Thoracic aorta (tissue), 2 donors: ENCODE results near the gene NAA25. TPM values are rescaled to one million over a fixed set of nuclear protein-coding genes. Genes with fewer than 3 reads are reported as not detected.

Experiments used
- ATAC-seq: fragments of 150-250 bp; one replicate; pipeline ENCODE4 v1.8.0; 2017; ENCODE audit warnings: low read depth; ENCODE audit not compliant: insufficient number of reproducible peaks, low FRiP score
- DNase-seq: peaks from one replicate; pipeline ENCODE4 v3.0.0-alpha.2; 2020; ENCODE audit warnings: low spot score
- H3K27ac ChIP-seq, 2 donors: fragments of 200-600 bp; sonication (generic); 1 replicate in 1 of 2; 2 replicates in 1 of 2; pipeline ENCODE4 v1.5.1; 2016; ENCODE audit warnings: mild to moderate bottlenecking in 2 of 2, moderate library complexity in 2 of 2
- H3K27me3 ChIP-seq: fragments of 200-600 bp; sonication (generic); replicated peaks from 2 replicates; pipeline ENCODE4 v1.6.0; 2016; ENCODE audit warnings: mild to moderate bottlenecking; ENCODE audit not compliant: insufficient read depth
- H3K36me3 ChIP-seq: fragments of 200-600 bp; sonication (generic); one replicate; pipeline ENCODE4 v1.5.1; 2016
- H3K4me1 ChIP-seq, 2 donors: fragments of 200-600 bp; sonication (generic); 1 replicate in 1 of 2; 2 replicates in 1 of 2; pipeline versions ENCODE4 v1.5.1 to v1.6.0; 2016; ENCODE audit warnings: low read depth in 2 of 2, mild to moderate bottlenecking in 1 of 2; ENCODE audit not compliant: control insufficient read depth in 1 of 2
- H3K4me3 ChIP-seq: fragments of 200-600 bp; sonication (generic); 2 replicates; pipeline ENCODE4 v1.5.1; 2016; ENCODE audit warnings: mild to moderate bottlenecking
- H3K9me3 ChIP-seq: fragments of 200-600 bp; sonication (generic); 2 replicates; pipeline ENCODE4 v1.5.1; 2016
- total RNA-seq, 2 donors: library from RNA; depleted of rRNA; stranded (reverse); fragments of >200 nt; gene quantifications; one replicate each; pipeline versions ENCODE4 v1.1.0 to v1.2.3, GENCODE V29; 2016
- TF ChIP-seq, protein P1 (sequence below): fragments of 200-600 bp; sonication (generic); IDR thresholded peaks from one replicate; pipeline ENCODE4 v1.5.1; 2019; ENCODE audit warnings: antibody characterized with exemption

The NAA25 gene
- total RNA-seq, 2 donors from 2014 or later, result 16.4 to 52.1 TPM

DNA sequence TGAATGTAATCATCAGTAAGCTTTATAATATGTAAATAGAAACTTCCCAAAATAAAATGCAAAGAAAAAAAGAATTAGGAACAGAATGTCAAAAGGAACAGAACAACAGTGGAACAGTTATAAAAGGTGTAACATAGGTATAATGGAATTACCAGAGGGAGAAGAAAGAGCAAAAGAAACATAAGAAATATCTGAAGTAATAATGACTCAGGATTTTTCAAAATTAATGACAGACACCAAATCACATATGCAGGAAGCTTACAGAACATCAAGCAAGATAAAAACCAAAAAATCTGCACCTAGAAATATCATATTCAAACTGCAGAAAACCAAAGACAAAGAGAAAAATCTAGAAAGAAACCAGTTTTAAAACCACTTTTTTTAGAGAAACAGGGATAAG, 131.7 kb downstream of the NAA25 start:
- ATAC-seq (no peak), DNase-seq (no peak)
- Histone ChIP-seq H3K27ac (no peak overlapping the region), H3K9me3 (no peaks in the 10 kb centered on the region), H3K4me1 (no peaks in the 10 kb centered on the region), H3K4me3 (no peak overlapping the region), H3K36me3 (peaks cover 4% of the 10 kb centered on the region), H3K27me3 (no peaks in the 10 kb centered on the region)
- TF ChIP-seq, protein P1, sequence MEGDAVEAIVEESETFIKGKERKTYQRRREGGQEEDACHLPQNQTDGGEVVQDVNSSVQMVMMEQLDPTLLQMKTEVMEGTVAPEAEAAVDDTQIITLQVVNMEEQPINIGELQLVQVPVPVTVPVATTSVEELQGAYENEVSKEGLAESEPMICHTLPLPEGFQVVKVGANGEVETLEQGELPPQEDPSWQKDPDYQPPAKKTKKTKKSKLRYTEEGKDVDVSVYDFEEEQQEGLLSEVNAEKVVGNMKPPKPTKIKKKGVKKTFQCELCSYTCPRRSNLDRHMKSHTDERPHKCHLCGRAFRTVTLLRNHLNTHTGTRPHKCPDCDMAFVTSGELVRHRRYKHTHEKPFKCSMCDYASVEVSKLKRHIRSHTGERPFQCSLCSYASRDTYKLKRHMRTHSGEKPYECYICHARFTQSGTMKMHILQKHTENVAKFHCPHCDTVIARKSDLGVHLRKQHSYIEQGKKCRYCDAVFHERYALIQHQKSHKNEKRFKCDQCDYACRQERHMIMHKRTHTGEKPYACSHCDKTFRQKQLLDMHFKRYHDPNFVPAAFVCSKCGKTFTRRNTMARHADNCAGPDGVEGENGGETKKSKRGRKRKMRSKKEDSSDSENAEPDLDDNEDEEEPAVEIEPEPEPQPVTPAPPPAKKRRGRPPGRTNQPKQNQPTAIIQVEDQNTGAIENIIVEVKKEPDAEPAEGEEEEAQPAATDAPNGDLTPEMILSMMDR, result no peak

Other genes with a start within 250 kb of the NAA25 start
- 10 to 100 TPM; 13.5 to 13.9 TPM for gene TMEM116, start 95.6 kb downstream of the NAA25 start, total RNA-seq
- 10 to 100 TPM; 33.1 to 43.6 TPM for gene ERP29, start 95.4 kb downstream of the NAA25 start, total RNA-seq
- 10 to 100 TPM; 23.6 to 43.7 TPM for gene TRAFD1, start 16.8 kb upstream of the NAA25 start, total RNA-seq